Measurements from ENCODE around the gene MOB4. TPM values are rescaled to one million over a fixed set of nuclear protein-coding genes. Genes with fewer than 3 reads are reported as not detected.

MOB4 gene
- total RNA-seq, 2 donors from 2014 or later = 17.5 to 27.2 TPM

DNA sequence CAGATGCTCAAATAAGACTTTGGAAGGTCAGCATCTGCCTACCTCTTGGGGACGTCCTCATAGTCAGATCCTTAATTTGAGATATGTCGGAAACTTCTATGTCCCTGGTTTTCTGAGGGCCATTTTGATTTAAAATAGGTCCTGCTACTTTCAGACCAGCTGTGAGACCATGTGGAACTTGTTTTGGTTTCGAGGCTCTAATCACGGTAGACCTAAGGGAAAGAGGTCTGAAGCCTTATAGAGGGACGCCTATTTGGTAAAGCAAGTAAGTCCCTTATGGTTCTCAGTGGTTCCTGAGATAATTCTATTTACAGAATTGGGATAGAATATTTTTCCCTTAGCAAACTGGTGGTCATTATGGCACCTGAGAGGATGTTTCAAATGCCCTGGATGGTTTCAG is 84.4 kb downstream of the MOB4 start:
- ATAC-seq (ENCODE audit: insufficient number of reproducible peaks, low FRiP score, low read depth) (no peak), DNase-seq (ENCODE audit: low spot score) (no peak)
- H3K4me1 ChIP-seq (ENCODE audit: control insufficient read depth in 1 of 2, low read depth in 2 of 2) = no peaks in the 10 kb centered on the region
- no peak overlapping the region for H3K27ac ChIP-seq
- H3K4me3 ChIP-seq = no peak overlapping the region
- TF ChIP-seq, protein P1, sequence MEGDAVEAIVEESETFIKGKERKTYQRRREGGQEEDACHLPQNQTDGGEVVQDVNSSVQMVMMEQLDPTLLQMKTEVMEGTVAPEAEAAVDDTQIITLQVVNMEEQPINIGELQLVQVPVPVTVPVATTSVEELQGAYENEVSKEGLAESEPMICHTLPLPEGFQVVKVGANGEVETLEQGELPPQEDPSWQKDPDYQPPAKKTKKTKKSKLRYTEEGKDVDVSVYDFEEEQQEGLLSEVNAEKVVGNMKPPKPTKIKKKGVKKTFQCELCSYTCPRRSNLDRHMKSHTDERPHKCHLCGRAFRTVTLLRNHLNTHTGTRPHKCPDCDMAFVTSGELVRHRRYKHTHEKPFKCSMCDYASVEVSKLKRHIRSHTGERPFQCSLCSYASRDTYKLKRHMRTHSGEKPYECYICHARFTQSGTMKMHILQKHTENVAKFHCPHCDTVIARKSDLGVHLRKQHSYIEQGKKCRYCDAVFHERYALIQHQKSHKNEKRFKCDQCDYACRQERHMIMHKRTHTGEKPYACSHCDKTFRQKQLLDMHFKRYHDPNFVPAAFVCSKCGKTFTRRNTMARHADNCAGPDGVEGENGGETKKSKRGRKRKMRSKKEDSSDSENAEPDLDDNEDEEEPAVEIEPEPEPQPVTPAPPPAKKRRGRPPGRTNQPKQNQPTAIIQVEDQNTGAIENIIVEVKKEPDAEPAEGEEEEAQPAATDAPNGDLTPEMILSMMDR (IDR thresholded peaks at IDR 0.05) = no peak
- no peaks in the 10 kb centered on the region for H3K9me3 ChIP-seq
- no peaks in the 10 kb centered on the region for H3K27me3 ChIP-seq (replicated peaks; ENCODE audit: insufficient read depth)
- no peaks in the 10 kb centered on the region for H3K36me3 ChIP-seq

DNA sequence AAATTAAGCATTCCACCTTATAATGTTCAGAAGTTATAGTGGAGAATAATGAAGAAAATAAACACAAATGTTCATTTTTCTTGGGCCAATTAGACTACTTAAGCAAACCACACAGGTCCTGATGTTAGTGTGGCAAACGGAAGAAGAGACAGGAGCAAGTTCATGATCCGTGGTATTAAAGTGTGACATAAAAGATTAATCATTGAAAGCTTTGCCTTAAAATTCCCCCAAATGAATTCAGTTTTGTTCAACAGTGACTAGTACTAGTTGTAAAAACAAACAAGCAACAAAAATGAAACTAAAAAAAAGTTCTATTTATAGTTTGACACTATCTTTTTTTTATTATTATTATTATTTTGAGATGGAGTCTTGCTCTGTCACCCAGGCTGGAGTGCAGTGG is 85.9 kb downstream of the MOB4 start:
- Histone ChIP-seq H3K9me3 (no peaks in the 10 kb centered on the region), H3K36me3 (no peaks in the 10 kb centered on the region), H3K4me1 (ENCODE audit: control insufficient read depth in 1 of 2, low read depth in 2 of 2) (no peaks in the 10 kb centered on the region), H3K27ac (no peak overlapping the region), H3K27me3 (replicated peaks; ENCODE audit: insufficient read depth) (no peaks in the 10 kb centered on the region), H3K4me3 (no peak overlapping the region)
- no peak for DNase-seq (ENCODE audit: low spot score)
- TF ChIP-seq, protein P1 (IDR thresholded peaks at IDR 0.05) = no peak
- no peak for ATAC-seq (ENCODE audit: insufficient number of reproducible peaks, low FRiP score, low read depth)

Other genes with a start within 250 kb of the MOB4 start
- 10 to 100 TPM; 57.8 to 93.4 TPM for gene ANKRD44, start 205.3 kb upstream of the MOB4 start, total RNA-seq
- 100 to 1,000 TPM; 259 to 506 TPM for gene SF3B1, start 81.0 kb upstream of the MOB4 start, total RNA-seq
- gene COQ10B, start 62.5 kb upstream of the MOB4 start, total RNA-seq = 10 to 100 TPM; 41.6 to 42.8 TPM
- gene HSPD1, start 16.2 kb upstream of the MOB4 start, total RNA-seq = 100 to 1,000 TPM in 1 of 2 donors, 10 to 100 TPM in 1; 48.9 to 121 TPM
- 10 to 100 TPM; 26.3 to 45.0 TPM for gene HSPE1, start 15.7 kb upstream of the MOB4 start, total RNA-seq
- 10 to 100 TPM in 1 of 2 donors, 1 to 10 TPM in 1; 9.3 to 18.9 TPM for gene RFTN2, start 159.5 kb downstream of the MOB4 start, total RNA-seq
- gene MARS2, start 189.3 kb downstream of the MOB4 start, total RNA-seq = 10 to 100 TPM in 1 of 2 donors, 1 to 10 TPM in 1; 1.5 to 12.3 TPM